ENCODE results near the gene CCZ1B.
"Not testable (repeated sequence)": the region's sequence is repeated elsewhere in the genome, so short reads cannot be mapped to it uniquely, and the experiment has no call there.

DNA sequence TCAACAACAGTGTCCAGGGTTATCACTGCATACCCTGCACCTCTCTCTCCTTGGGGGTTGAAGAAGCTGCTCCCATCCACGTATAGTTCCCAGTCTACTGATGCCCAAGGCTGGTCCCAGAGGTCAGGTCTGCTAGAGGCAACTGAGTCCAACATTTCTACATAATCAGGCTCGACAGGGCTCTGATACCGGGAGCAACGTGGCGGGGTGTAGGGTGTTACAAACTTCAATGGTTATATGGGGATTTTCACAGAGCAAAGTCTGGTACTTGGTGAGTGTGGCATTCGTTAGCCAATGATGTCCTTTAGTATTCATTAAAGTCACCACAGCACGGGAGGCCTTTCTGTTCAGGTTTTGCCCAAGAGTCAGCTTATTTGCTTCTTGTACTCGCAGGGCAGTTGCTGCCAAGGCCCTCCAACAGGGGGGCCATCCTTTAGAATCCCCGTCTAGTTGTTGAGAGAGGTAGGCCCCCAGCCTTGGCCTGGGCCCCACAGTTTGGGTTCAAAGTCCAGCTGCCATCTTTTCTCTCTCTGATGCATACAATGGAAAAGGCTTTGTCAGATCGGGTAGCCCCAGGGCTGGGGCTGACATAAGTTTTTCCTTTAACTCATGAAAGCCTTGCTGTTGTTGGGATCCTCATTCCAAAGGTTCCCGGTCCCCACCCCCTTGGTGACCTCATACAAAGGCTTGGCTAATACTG, 46.3 kb upstream of the CCZ1B start:
- not testable (repeated sequence) for TF ChIP-seq CTCF (conservative IDR thresholded peaks at IDR 0.05); EZH2 (IDR thresholded peaks at IDR 0.05; ENCODE audit: low read depth)
